HCT116 (cell line): Measurements from ENCODE around the gene PRKAA2.

Experiments
- EZH2 ChIP-seq: fragments of 200-600 bp; sonication (generic); IDR thresholded peaks from 2 replicates; pipeline ENCODE4 v1.6.1; 2017; ENCODE audit warnings: antibody characterized with exemption, mixed run types
- POLR2A ChIP-seq: IDR thresholded peaks from 2 replicates; pipeline ENCODE4 v1.7.0; 2011; ENCODE audit warnings: borderline replicate concordance; ENCODE audit not compliant: insufficient read depth, insufficient read length; ENCODE audit errors: extremely low read depth
- POLR2AphosphoS5 ChIP-seq: IDR thresholded peaks from 2 replicates; pipeline ENCODE4 v1.6.1; 2011; ENCODE audit warnings: mild to moderate bottlenecking, low read depth, low read length, moderate library complexity
- RAD21 ChIP-seq: IDR thresholded peaks from 2 replicates; pipeline ENCODE4 v1.6.1; 2012; ENCODE audit warnings: low read depth, mild to moderate bottlenecking
- TF ChIP-seq, protein P1 (sequence below), 3 experiments: fragments of 200-600 bp in 1 of 3; sonication (generic) in 1 of 3; IDR thresholded peaks in 2 of 3; conservative IDR thresholded peaks in 1 of 3; 2 replicates each; pipeline ENCODE4 v1.5.1; 2012 to 2017; ENCODE audit warnings: low read depth in 2 of 3, low read length in 2 of 3, antibody characterized with exemption in 1 of 3, borderline replicate concordance in 1 of 3, control low read depth in 1 of 3, mild to moderate bottlenecking in 1 of 3, mixed read lengths in 1 of 3, mixed run types in 1 of 3, moderate library complexity in 1 of 3; ENCODE audit not compliant: insufficient read depth in 1 of 3

DNA sequence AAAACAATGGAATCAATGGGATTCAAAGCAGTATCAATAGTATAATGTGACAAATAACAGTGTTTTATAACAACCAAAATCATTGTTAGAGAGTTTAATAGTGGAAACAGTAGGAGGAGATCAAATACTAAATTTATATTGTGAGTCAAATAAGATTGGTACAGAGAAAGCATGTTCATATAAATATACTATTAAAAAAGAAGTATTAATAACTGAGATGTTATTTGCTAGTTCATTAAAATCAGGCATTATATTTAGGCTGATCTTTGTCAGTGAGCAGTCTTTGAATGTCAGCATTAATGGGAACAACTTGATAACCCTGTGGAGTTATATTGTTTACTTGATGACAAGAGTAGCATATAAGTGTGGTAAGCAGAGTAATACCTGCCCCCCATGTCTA is 30.6 kb downstream of the PRKAA2 start:
- TF ChIP-seq, protein P1, sequence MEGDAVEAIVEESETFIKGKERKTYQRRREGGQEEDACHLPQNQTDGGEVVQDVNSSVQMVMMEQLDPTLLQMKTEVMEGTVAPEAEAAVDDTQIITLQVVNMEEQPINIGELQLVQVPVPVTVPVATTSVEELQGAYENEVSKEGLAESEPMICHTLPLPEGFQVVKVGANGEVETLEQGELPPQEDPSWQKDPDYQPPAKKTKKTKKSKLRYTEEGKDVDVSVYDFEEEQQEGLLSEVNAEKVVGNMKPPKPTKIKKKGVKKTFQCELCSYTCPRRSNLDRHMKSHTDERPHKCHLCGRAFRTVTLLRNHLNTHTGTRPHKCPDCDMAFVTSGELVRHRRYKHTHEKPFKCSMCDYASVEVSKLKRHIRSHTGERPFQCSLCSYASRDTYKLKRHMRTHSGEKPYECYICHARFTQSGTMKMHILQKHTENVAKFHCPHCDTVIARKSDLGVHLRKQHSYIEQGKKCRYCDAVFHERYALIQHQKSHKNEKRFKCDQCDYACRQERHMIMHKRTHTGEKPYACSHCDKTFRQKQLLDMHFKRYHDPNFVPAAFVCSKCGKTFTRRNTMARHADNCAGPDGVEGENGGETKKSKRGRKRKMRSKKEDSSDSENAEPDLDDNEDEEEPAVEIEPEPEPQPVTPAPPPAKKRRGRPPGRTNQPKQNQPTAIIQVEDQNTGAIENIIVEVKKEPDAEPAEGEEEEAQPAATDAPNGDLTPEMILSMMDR (IDR thresholded peaks at IDR 0.05 in 2 of 3, conservative IDR thresholded peaks at IDR 0.05 in 1 of 3; ENCODE audit: borderline replicate concordance in 1 of 3, insufficient read depth in 1 of 3, low read depth in 2 of 3, low read length in 2 of 3) = no peak
- TF ChIP-seq RAD21 (no peak), POLR2AphosphoS5 (no peak), POLR2A (no peak), EZH2 (no peak)
